Transverse colon (tissue), 4 donors: ENCODE data around the gene UROC1.

Source experiments
- EP300 ChIP-seq: sonication (generic); formaldehyde crosslinking; IDR thresholded peaks from one replicate; pipeline ENCODE4 v1.6.1; 2017; ENCODE audit warnings: antibody characterized with exemption, low read depth
- POLR2AphosphoS5 ChIP-seq, 3 donors: sonication (generic); formaldehyde crosslinking; IDR thresholded peaks; one replicate each; pipeline ENCODE4 v1.6.1; 2016; ENCODE audit warnings: antibody characterized with exemption in 3 of 3
- TF ChIP-seq, protein P1 (sequence below), 5 experiments: fragments of 200-600 bp in 3 of 5; fragments of 450-650 bp in 2 of 5; sonication (generic) in 3 of 5; IDR thresholded peaks; 1 replicate in 2 of 5; 2 replicates in 3 of 5; pipeline ENCODE4 v1.5.1; 2016 to 2017; ENCODE audit warnings: antibody characterized with exemption in 5 of 5, inconsistent platforms in 3 of 5, mild to moderate bottlenecking in 2 of 5, moderate library complexity in 1 of 5

GRCh38 chr3:126476166-126477060, 41.2 kb downstream of the UROC1 start:
- TF ChIP-seq, protein P1, sequence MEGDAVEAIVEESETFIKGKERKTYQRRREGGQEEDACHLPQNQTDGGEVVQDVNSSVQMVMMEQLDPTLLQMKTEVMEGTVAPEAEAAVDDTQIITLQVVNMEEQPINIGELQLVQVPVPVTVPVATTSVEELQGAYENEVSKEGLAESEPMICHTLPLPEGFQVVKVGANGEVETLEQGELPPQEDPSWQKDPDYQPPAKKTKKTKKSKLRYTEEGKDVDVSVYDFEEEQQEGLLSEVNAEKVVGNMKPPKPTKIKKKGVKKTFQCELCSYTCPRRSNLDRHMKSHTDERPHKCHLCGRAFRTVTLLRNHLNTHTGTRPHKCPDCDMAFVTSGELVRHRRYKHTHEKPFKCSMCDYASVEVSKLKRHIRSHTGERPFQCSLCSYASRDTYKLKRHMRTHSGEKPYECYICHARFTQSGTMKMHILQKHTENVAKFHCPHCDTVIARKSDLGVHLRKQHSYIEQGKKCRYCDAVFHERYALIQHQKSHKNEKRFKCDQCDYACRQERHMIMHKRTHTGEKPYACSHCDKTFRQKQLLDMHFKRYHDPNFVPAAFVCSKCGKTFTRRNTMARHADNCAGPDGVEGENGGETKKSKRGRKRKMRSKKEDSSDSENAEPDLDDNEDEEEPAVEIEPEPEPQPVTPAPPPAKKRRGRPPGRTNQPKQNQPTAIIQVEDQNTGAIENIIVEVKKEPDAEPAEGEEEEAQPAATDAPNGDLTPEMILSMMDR (IDR thresholded peaks at IDR 0.05): peak in 1 of 5 experiments; percentile 16
- TF ChIP-seq POLR2AphosphoS5 (IDR thresholded peaks at IDR 0.05): peak; percentile 54 to 78 (median 74)
- no peak for TF ChIP-seq EP300
